ENCODE data around the gene UQCC3.
"Not testable (repeated sequence)": the region's sequence is repeated elsewhere in the genome, so short reads cannot be mapped to it uniquely, and the experiment has no call there.

Gene UQCC3, protein sequence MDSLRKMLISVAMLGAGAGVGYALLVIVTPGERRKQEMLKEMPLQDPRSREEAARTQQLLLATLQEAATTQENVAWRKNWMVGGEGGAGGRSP

GRCh38 chr11:62671608-62672389 lies at the start of gene UQCC3, which contains the start of gene LBHD1:
Gene UQCC3 (plus strand): TSS chr11:62671673. CDS start chr11:62671746, 73 bp downstream.
Gene LBHD1 (minus strand): TSS chr11:62672267. CDS start chr11:62670031, 2,236 bp downstream.
- no peak for FAIRE-seq

DNA sequence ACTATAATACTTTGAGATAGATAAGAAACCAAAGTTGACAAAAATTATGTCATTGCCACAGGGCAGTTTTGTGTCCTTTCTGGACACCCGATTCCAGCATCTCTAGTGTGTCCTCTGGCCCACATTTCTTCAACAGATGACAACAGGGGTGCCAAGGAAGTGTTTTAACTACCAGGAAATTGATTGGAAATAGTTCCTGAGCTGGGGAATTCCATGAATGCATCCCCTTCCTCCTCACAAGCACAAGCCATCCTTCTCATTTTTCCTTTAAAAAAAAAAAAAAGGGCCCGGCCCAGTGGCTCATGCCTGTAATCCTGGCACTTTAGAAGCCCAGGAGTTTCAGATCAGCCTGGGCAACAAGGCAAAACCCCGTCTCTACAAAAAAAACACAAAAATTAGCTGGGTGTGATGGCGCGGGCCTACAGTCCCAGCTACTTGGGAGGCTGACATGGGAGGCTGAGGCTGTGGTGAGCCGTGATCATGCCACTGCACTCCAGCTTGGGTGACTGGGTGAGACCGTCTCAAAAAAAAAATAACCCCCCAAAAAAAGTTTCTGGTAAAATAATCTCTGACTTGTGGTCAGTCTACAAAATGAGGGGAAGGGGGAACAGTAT lies 48.9 kb upstream of the UQCC3 start:
- no peak for DNase-seq (ENCODE audit: insufficient read length, low spot score)
- FAIRE-seq, result no peak

More at GRCh38 chr11:62671608-62672389, at the start of gene UQCC3, which contains the start of gene LBHD1:
- DNase-seq (ENCODE audit: insufficient read length, low spot score), result peak; percentile 75

GRCh38 chr11:62627713-62628112 lies 43.8 kb upstream of the UQCC3 start:
- no peak for DNase-seq (ENCODE audit: insufficient read length, low spot score)
- no peak for FAIRE-seq

- no peak for DNase-seq (ENCODE audit: insufficient read length, low spot score)
- FAIRE-seq, result no peak
These were observed 39.0 kb upstream of the UQCC3 start for GRCh38 chr11:62632492-62632891.

DNA sequence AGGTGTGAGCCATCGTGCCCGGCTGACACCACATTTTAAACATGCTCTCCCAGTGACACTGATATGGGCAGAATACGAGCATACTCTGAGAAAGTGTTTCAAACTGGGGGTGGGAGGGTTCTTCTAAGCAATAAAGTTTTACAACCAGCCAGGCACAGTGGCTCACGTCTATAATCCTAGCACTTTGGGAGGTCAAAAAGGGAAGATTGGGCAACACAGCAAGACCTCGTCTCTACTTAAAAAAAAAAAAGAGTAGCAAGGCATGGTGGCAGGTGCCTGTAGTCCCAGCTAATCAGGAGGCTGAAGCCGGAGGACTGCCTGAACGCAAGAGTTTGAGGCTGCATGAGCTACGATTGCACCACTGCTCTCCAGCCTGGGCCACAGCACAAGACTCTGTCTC lies 27.3 kb upstream of the UQCC3 start:
- DNase-seq (ENCODE audit: insufficient read length, low spot score), result no peak
- FAIRE-seq, result no peak

GRCh38 chr11:62645671-62645945 lies 25.9 kb upstream of the UQCC3 start:
- FAIRE-seq (no peak), DNase-seq (ENCODE audit: insufficient read length, low spot score) (no peak)

- FAIRE-seq (no peak), DNase-seq (ENCODE audit: insufficient read length, low spot score) (peak; percentile 99)
These were observed 25.3 kb upstream of the UQCC3 start, which contains the start of gene GANAB for GRCh38 chr11:62645946-62646824. Gene GANAB (minus strand): TSS chr11:62646613. CDS start chr11:62646599, 14 bp downstream.

DNA sequence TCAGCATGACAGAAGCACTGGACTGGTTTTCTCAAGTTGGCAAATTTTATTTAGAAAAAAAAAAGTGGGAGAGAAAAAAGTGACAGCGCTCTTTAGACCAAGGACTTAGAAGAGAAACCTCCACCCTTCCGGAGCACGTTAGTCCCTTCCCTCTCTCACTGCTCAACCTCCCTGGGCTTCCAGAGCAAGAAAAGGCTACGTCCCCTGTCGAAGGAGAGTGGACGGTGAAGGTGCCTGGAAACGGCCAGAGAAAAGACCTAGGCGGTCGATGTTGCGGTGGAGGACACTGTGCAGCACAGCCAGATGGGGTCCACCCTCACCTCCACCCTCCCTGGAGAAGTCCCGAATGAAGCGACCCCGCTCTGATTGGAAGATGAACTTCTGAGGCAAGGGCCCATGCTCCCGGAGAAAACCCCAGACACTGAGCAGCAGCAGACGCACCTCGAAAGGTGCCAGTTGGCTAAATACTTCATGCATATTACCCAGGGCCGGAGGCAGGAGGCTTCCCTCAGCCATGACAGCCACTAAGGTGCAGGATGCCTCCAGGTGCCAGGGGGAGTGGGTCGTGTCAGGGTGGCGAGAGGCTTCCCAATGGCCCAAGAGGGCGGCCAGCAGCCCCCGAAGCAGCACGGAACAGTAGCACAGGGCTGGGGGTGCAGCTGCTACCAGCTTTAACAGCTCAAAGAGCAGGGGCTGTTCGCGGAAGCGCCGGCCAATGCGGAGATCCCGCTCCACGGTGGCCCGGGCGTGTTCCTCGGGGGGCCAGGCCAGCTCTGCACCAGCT lies 24.5 kb upstream of the UQCC3 start:
- no peak for FAIRE-seq

GRCh38 chr11:62647609-62648005 lies 23.9 kb upstream of the UQCC3 start:
- DNase-seq (ENCODE audit: insufficient read length, low spot score), result no peak
- no peak for FAIRE-seq

More for the DNA sequence above, 24.5 kb upstream of the UQCC3 start:
- DNase-seq (ENCODE audit: insufficient read length, low spot score), result no peak

DNA sequence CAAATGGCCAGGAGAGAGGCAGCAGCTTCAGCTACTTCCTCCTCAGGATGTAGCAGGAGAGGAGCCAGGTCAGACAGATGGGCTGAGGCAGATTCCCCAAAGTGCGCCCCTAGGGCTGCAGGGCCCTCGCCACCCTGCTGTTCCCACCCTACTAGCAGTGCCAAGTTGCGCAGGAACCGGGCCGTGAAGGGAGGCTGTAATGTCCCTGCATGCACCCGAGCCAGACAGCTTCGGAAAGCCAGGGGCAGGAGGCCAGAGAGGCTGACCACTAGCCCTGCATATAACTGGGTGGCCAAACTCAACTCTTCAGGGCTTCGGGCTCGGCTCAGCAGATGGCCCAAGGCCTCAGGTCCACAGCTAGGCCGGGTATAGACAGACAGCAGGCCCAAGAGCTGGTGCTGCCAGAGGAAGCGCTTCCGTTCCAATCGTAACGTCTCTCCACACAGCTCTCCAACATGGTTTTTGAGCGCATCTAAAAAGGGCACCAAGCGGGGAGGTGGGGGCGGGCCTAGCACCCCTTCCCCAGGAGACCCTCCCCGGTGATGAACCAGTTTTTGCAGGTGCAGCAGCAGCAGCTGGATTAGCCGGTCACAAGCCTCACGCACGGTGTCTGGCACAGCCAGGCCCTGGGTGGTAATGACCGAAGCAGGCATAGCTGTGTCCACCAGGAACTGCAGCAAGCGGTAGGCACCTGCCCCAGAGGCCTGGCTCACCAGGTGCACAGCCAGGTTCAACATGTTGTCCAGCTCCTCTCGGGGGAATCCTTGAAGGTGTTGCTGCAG lies 23.1 kb upstream of the UQCC3 start:
- DNase-seq (ENCODE audit: insufficient read length, low spot score) (no peak), FAIRE-seq (no peak)

GRCh38 chr11:62648967-62649364 lies 22.5 kb upstream of the UQCC3 start:
- DNase-seq (ENCODE audit: insufficient read length, low spot score) (no peak), FAIRE-seq (no peak)

- DNase-seq (ENCODE audit: insufficient read length, low spot score), result no peak
- FAIRE-seq, result no peak
These were observed 22.0 kb upstream of the UQCC3 start for GRCh38 chr11:62649486-62649885.

DNA sequence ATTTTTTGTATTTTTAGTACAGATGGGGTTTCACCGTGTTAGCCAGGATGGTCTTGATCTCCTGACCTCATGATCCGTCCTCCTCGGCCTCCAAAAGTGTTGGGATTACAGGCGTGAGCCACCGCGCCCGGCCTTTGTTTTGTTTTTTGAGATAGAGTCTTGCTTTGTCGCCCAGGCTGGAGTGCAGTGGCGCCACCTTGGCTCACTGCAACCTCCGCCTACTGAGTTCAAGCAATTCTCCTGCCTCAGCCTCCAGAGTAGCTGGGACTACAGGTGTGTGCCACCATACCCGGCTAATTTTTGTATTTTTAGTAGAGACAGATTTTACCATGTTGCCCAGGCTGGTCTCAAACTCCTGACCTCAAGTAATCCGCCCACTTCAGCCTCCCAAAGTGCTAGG lies 21.2 kb upstream of the UQCC3 start:
- DNase-seq (ENCODE audit: insufficient read length, low spot score); FAIRE-seq: not testable (repeated sequence)

- FAIRE-seq (no peak), DNase-seq (ENCODE audit: insufficient read length, low spot score) (no peak)
These were observed 19.1 kb upstream of the UQCC3 start for GRCh38 chr11:62652161-62653006.

GRCh38 chr11:62654297-62654696 lies 17.2 kb upstream of the UQCC3 start:
- DNase-seq (ENCODE audit: insufficient read length, low spot score) (no peak), FAIRE-seq (no peak)

- FAIRE-seq (no peak), DNase-seq (ENCODE audit: insufficient read length, low spot score) (no peak)
These were observed 14.6 kb upstream of the UQCC3 start for GRCh38 chr11:62656796-62657429.

- DNase-seq (ENCODE audit: insufficient read length, low spot score) (peak; percentile 56), FAIRE-seq (no peak)
These were observed 6.9 kb upstream of the UQCC3 start for GRCh38 chr11:62664405-62665074.
